HepG2 (cell line): ENCODE data around the gene LYPD4. TPM values are rescaled to one million over a fixed set of nuclear protein-coding genes. Genes with fewer than 3 reads are reported as not detected.

ENCODE experiments used
- ATM ChIP-seq: fragments of 450-650 bp; IDR thresholded peaks from 2 replicates; pipeline ENCODE4 v1.7.1; 2017; ENCODE audit warnings: mild to moderate bottlenecking, borderline replicate concordance
- BRCA1 ChIP-seq: sonication (generic); formaldehyde crosslinking; IDR thresholded peaks from 2 replicates; pipeline ENCODE4 v1.4.0; 2020; ENCODE audit warnings: missing genetic modification reagents
- HDAC2 ChIP-seq: sonication (generic); formaldehyde crosslinking; IDR thresholded peaks from 2 replicates; pipeline ENCODE4 v1.4.0; 2020; ENCODE audit warnings: missing genetic modification reagents
- U2AF1 ChIP-seq: fragments of 200-400 bp; formaldehyde crosslinking; optimal IDR thresholded peaks from 2 replicates; pipeline ENCODE3; 2017; ENCODE audit warnings: mild to moderate bottlenecking, low read depth, low read length
- YEATS2 ChIP-seq: sonication (generic); formaldehyde crosslinking; IDR thresholded peaks from 2 replicates; pipeline ENCODE4 v1.4.0; 2020; ENCODE audit warnings: missing genetic modification reagents, borderline replicate concordance
- ZBTB1 ChIP-seq: sonication (generic); formaldehyde crosslinking; IDR thresholded peaks from 2 replicates; pipeline ENCODE4 v1.4.0; 2020; ENCODE audit warnings: missing genetic modification reagents, borderline replicate concordance
- ZFP36L1 ChIP-seq: sonication (generic); formaldehyde crosslinking; IDR thresholded peaks from 2 replicates; pipeline ENCODE4 v1.8.0; 2022; ENCODE audit warnings: mild to moderate bottlenecking, missing genetic modification reagents, moderate library complexity
- ZNF546 ChIP-seq: sonication (generic); formaldehyde crosslinking; conservative IDR thresholded peaks from 2 replicates; pipeline ENCODE4 v1.8.1; 2023; ENCODE audit warnings: mild to moderate bottlenecking, missing genetic modification reagents
- ZNF709 ChIP-seq: sonication (generic); formaldehyde crosslinking; IDR thresholded peaks from 2 replicates; pipeline ENCODE4 v1.5.0; 2020; ENCODE audit warnings: mild to moderate bottlenecking, missing genetic modification reagents
- ZNF713 ChIP-seq: sonication (generic); formaldehyde crosslinking; IDR thresholded peaks from 2 replicates; pipeline ENCODE4 v1.4.0; 2020; ENCODE audit warnings: mild to moderate bottlenecking, missing genetic modification reagents
- ZNF761 ChIP-seq: sonication (generic); formaldehyde crosslinking; conservative IDR thresholded peaks from 2 replicates; pipeline ENCODE4 v1.4.0; 2020; ENCODE audit warnings: mild to moderate bottlenecking, missing genetic modification reagents
- ZNF879 ChIP-seq: sonication (generic); formaldehyde crosslinking; IDR thresholded peaks from 2 replicates; pipeline ENCODE4 v1.8.1; 2023; ENCODE audit warnings: missing genetic modification reagents
- polyA plus RNA-seq, 8 experiments: library from polyadenylated mRNA; depleted of rRNA in 3 of 8; stranded (reverse) in 7 of 8; unstranded in 1 of 8; fragments of >200 nt; fragmentation: Illumina TruSeq in 4 of 8; extraction: Trizol in 4 of 8; gene quantifications; 2 replicates each; pipeline versions ENCODE4 v1.2.1 to v1.2.3, GENCODE V29; 2011 to 2016; ENCODE audit warnings: low read depth in 4 of 8, missing spikeins in 1 of 8, mixed read lengths in 1 of 8; ENCODE audit not compliant: insufficient read depth in 1 of 8
- total RNA-seq, 5 experiments: library from RNA; depleted of rRNA; stranded (reverse); fragments of >200 nt; fragmentation: Illumina TruSeq; extraction: Trizol; gene quantifications; 2 replicates each; pipeline ENCODE4 v1.2.3, GENCODE V29; 2016; ENCODE audit warnings: low read depth in 1 of 5
- TF ChIP-seq, protein P1 (sequence below): sonication (generic); formaldehyde crosslinking; IDR thresholded peaks from 2 replicates; pipeline ENCODE4 v1.4.0; 2020; ENCODE audit warnings: mild to moderate bottlenecking, missing genetic modification reagents
- TF ChIP-seq, protein P2 (sequence below): sonication (generic); formaldehyde crosslinking; IDR thresholded peaks from 2 replicates; pipeline ENCODE4 v1.5.0; 2020; ENCODE audit warnings: missing genetic modification reagents
- TF ChIP-seq, protein P3 (sequence below): sonication (generic); formaldehyde crosslinking; conservative IDR thresholded peaks from 2 replicates; pipeline ENCODE4 v1.4.0; 2020; ENCODE audit warnings: mild to moderate bottlenecking, missing genetic modification reagents, moderate library complexity
- TF ChIP-seq, protein P4 (sequence below): sonication (generic); formaldehyde crosslinking; IDR thresholded peaks from 2 replicates; pipeline ENCODE4 v1.8.1; 2023; ENCODE audit warnings: mild to moderate bottlenecking, missing genetic modification reagents
- TF ChIP-seq, protein P5 (sequence below): IDR thresholded peaks from 2 replicates; pipeline ENCODE4 v1.6.1; 2016; ENCODE audit warnings: control low read depth

The LYPD4 gene
- total and polyA plus RNA-seq, 2 of the 13 experiments (the other 11 are each of a cell fraction or from before 2014, with no cell fraction given): not detected

DNA sequence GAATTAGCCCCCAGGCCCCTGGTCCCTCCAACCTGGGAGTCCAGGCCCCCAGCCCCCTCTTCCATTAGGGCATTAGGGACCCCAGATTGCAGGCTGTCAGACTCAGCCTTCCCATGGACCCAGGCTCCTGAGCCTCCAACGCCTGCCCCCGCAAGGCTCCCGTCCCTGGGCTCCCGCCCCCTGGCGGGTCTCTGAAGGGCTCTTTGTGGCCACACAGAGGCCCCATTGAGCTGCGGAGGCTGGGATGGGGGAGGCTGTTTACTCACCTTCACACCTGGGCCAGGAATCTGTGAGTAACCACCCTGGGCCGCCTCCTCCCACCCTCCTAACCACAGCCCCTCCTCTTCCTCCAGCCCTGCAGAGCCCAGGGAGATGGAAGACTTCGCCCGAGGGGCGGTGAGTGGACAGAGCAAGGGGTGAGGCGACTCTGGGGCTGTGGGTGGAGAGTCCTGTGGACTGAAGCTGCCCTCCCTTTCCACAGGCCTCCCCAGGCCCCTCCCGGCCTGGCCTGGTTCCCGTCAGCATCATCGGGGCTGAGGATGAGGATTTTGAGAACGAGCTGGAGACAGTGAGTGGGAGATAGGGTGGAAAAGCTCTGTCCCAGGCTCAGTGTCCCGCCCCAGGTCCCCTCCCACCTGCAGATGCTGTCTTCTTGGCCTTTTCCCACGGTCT lies 43.4 kb upstream of the LYPD4 start (continued):
- TF ChIP-seq, protein P1, sequence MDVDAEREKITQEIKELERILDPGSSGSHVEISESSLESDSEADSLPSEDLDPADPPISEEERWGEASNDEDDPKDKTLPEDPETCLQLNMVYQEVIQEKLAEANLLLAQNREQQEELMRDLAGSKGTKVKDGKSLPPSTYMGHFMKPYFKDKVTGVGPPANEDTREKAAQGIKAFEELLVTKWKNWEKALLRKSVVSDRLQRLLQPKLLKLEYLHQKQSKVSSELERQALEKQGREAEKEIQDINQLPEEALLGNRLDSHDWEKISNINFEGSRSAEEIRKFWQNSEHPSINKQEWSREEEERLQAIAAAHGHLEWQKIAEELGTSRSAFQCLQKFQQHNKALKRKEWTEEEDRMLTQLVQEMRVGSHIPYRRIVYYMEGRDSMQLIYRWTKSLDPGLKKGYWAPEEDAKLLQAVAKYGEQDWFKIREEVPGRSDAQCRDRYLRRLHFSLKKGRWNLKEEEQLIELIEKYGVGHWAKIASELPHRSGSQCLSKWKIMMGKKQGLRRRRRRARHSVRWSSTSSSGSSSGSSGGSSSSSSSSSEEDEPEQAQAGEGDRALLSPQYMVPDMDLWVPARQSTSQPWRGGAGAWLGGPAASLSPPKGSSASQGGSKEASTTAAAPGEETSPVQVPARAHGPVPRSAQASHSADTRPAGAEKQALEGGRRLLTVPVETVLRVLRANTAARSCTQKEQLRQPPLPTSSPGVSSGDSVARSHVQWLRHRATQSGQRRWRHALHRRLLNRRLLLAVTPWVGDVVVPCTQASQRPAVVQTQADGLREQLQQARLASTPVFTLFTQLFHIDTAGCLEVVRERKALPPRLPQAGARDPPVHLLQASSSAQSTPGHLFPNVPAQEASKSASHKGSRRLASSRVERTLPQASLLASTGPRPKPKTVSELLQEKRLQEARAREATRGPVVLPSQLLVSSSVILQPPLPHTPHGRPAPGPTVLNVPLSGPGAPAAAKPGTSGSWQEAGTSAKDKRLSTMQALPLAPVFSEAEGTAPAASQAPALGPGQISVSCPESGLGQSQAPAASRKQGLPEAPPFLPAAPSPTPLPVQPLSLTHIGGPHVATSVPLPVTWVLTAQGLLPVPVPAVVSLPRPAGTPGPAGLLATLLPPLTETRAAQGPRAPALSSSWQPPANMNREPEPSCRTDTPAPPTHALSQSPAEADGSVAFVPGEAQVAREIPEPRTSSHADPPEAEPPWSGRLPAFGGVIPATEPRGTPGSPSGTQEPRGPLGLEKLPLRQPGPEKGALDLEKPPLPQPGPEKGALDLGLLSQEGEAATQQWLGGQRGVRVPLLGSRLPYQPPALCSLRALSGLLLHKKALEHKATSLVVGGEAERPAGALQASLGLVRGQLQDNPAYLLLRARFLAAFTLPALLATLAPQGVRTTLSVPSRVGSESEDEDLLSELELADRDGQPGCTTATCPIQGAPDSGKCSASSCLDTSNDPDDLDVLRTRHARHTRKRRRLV (CRISPR knock-in tag): 0 out of 2 replicates have a peak, but pooled peaks have one; percentile 58
- no peak for TF ChIP-seq ZNF709
- TF ChIP-seq ZNF713 (CRISPR knock-in tag): no peak
- TF ChIP-seq, protein P2, sequence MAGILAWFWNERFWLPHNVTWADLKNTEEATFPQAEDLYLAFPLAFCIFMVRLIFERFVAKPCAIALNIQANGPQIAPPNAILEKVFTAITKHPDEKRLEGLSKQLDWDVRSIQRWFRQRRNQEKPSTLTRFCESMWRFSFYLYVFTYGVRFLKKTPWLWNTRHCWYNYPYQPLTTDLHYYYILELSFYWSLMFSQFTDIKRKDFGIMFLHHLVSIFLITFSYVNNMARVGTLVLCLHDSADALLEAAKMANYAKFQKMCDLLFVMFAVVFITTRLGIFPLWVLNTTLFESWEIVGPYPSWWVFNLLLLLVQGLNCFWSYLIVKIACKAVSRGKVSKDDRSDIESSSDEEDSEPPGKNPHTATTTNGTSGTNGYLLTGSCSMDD (CRISPR knock-in tag): no peak
- no peak for TF ChIP-seq ZNF546 (CRISPR knock-in tag)
- no peak for TF ChIP-seq ZFP36L1
- TF ChIP-seq, protein P3, sequence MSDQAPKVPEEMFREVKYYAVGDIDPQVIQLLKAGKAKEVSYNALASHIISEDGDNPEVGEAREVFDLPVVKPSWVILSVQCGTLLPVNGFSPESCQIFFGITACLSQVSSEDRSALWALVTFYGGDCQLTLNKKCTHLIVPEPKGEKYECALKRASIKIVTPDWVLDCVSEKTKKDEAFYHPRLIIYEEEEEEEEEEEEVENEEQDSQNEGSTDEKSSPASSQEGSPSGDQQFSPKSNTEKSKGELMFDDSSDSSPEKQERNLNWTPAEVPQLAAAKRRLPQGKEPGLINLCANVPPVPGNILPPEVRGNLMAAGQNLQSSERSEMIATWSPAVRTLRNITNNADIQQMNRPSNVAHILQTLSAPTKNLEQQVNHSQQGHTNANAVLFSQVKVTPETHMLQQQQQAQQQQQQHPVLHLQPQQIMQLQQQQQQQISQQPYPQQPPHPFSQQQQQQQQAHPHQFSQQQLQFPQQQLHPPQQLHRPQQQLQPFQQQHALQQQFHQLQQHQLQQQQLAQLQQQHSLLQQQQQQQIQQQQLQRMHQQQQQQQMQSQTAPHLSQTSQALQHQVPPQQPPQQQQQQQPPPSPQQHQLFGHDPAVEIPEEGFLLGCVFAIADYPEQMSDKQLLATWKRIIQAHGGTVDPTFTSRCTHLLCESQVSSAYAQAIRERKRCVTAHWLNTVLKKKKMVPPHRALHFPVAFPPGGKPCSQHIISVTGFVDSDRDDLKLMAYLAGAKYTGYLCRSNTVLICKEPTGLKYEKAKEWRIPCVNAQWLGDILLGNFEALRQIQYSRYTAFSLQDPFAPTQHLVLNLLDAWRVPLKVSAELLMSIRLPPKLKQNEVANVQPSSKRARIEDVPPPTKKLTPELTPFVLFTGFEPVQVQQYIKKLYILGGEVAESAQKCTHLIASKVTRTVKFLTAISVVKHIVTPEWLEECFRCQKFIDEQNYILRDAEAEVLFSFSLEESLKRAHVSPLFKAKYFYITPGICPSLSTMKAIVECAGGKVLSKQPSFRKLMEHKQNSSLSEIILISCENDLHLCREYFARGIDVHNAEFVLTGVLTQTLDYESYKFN (CRISPR knock-in tag): peak; percentile 91
- TF ChIP-seq ATM: no peak
- peak; percentile 50 for TF ChIP-seq HDAC2 (CRISPR knock-in tag)
- TF ChIP-seq, protein P4, sequence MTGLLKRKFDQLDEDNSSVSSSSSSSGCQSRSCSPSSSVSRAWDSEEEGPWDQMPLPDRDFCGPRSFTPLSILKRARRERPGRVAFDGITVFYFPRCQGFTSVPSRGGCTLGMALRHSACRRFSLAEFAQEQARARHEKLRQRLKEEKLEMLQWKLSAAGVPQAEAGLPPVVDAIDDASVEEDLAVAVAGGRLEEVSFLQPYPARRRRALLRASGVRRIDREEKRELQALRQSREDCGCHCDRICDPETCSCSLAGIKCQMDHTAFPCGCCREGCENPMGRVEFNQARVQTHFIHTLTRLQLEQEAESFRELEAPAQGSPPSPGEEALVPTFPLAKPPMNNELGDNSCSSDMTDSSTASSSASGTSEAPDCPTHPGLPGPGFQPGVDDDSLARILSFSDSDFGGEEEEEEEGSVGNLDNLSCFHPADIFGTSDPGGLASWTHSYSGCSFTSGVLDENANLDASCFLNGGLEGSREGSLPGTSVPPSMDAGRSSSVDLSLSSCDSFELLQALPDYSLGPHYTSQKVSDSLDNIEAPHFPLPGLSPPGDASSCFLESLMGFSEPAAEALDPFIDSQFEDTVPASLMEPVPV: peak; percentile 83; the same call in 1 of the 2 replicates
- no peak for TF ChIP-seq ZBTB1 (CRISPR knock-in tag)
- TF ChIP-seq ZNF761 (CRISPR knock-in tag): no peak
- peak; percentile 51; the same call in 1 of the 2 replicates for TF ChIP-seq YEATS2 (CRISPR knock-in tag)
- TF ChIP-seq BRCA1 (CRISPR knock-in tag): no peak
- no peak for TF ChIP-seq U2AF1
- TF ChIP-seq, protein P5, sequence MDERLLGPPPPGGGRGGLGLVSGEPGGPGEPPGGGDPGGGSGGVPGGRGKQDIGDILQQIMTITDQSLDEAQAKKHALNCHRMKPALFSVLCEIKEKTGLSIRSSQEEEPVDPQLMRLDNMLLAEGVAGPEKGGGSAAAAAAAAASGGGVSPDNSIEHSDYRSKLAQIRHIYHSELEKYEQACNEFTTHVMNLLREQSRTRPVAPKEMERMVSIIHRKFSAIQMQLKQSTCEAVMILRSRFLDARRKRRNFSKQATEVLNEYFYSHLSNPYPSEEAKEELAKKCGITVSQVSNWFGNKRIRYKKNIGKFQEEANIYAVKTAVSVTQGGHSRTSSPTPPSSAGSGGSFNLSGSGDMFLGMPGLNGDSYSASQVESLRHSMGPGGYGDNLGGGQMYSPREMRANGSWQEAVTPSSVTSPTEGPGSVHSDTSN (CRISPR knock-in tag): no peak
- no peak for TF ChIP-seq ZNF879 (CRISPR knock-in tag)
